Measurements from ENCODE around the gene SRP14.

DNA sequence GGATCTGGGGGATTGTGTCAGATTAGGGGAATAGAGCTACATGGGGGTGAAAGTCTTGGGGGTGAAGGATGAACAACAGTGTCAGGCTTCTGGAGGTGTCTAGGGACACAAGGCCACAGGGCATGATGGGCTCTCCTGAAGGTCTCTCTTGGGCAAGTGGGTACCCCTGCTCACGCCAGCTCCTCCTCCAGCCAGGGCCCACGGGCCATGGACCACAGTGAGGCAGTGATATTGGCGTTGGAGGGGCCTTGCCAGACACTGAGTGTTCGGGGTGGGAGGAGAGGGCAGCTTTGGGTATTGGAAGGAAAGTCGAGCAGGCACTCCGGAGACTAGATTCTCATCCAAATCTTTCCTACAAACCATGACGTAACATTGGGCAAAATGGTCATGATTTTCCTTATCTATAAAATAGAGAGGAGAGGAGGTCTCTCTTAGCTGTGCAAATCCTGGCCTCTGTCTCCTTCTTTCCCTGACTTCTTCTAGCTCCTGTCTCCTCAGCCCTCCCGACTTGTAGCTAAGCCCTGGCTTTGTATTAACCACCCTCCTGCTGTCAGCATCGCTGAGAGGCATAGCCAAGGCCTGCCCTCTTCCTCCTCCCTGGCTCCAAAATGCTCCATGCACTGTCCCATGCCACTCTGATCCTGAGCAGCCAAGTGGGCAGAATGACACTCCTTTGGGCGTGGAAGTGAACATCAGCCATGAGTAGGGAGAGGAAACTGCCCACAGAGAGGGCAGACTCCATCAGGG is 24.0 kb upstream of the SRP14 start:
- TF ChIP-seq POLR2A (IDR thresholded peaks at IDR 0.05) (no peak), EP300 (IDR thresholded peaks at IDR 0.05) (no peak)
- TF ChIP-seq, protein P1, sequence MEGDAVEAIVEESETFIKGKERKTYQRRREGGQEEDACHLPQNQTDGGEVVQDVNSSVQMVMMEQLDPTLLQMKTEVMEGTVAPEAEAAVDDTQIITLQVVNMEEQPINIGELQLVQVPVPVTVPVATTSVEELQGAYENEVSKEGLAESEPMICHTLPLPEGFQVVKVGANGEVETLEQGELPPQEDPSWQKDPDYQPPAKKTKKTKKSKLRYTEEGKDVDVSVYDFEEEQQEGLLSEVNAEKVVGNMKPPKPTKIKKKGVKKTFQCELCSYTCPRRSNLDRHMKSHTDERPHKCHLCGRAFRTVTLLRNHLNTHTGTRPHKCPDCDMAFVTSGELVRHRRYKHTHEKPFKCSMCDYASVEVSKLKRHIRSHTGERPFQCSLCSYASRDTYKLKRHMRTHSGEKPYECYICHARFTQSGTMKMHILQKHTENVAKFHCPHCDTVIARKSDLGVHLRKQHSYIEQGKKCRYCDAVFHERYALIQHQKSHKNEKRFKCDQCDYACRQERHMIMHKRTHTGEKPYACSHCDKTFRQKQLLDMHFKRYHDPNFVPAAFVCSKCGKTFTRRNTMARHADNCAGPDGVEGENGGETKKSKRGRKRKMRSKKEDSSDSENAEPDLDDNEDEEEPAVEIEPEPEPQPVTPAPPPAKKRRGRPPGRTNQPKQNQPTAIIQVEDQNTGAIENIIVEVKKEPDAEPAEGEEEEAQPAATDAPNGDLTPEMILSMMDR (IDR thresholded peaks at IDR 0.05), result no peak
